GM18868 (cell line): ENCODE results near the gene TYK2.

Experiments
- ATAC-seq: cut with Tn5 transposase; IDR thresholded peaks from one replicate; pipeline ENCODE4 v1.9.1; 2021; ENCODE audit warnings: mild to moderate bottlenecking, moderate library complexity; ENCODE audit not compliant: unreplicated experiment

The TYK2 gene

DNA sequence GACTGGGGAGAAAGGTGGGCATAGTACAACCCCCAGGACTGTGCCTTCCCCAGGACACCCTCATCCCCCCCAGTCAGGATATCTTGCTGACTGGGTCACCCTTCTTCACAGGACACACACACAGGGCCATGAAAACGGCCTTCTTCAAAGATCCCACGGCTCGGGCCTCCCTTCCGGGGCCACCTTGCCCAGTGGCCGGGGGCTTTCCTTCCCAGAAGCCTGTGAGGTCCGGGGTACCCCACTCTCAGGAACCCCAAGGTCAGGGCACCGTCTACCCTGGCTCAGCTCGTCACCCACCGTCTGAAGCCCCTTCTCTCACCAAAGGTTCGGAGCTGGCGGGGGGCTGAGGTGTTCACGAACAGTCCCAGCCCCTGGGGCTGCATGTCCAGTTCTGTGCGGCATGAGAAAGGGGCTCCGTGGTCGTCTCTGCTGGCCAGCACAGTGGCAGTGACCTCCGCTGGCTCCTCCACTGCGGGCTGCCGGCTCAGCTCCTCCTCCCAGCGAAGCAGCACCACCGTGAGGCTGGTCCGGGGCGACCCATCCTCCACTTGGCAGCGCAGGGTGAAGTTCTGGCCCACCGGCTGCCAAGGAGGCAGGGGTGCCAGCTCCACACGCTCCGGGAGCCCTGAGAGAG is 44.9 kb downstream of the TYK2 start:
- no peak for ATAC-seq

- ATAC-seq: no peak
These were observed 45.6 kb downstream of the TYK2 start for GRCh38 chr19:10334588-10335351.

DNA sequence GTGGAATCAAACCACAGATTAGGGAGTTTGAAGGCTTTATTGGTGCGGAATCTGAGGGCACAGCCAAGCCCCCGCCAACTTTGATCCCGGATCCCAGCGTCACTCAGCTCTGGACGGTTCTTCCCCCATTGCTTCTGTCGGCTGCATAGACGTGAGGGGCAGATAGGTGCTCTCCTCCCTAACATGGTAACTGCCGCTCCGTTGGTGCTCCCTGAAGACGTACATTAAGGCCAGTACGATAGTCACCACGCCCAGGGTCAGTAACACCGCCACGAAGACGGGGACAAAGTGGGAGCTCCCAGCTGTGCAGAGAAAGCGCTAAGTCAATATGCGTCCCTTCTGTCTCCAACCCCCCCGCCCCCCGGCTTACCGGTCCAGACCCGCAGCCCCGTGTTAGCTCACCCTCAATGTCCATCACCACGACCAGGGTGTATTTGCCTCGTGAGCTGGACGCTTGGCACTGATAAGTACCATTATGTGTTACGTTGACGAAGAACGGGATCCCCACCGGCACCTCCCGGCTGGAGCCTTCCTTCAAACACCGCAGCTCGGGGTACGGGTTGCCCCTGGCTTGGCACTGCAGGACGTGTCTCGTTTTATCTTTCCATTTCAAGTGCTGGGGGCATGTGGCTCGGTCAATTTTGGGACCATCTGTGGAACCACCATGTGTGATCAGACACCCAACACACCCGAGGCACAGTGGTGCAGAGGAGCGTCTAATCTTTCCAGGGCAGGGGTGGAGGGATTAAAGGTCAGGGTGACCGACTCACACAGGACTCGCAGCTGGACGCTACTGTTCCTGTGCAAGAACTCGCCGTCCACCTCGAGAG is 46.4 kb downstream of the TYK2 start:
- ATAC-seq: no peak

DNA sequence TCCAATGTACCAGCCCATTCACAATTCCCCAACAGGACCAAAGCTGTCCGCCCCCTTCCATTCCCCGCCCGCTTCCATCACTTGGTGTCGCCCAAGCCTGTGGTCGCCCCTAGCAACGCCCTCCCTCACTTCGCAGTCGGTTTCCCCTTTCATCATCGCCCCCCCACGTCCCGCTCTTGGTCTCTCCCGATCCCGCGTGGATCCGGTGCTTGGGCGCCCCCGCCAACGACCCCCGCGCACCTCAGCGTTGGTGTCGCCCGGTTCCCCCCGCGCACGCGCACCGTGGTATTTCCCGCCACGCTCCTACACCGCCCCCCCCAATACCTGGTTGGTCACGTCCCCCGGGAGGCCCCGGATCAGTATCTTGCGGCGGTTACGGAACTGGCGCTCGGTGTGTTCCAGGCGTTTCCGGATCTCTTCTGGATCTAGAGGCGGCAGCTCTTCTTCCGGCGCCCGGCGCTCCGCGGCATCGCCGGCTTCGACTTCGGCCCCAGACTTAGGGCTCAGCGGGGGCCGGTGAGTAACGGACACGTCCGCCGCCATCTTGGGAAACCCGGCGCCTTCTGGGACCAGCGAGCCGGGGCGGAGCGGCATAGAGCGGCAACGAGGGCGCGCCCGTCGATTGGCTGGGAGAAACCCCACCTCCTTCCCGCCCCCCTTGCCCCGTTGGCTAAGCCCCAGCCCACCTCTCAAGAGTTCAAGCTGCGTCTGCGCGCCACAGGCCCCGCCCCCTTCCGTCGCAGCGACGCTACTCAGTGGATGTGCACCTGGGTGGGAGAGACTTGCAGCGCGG is 47.2 kb downstream of the TYK2 start, which contains the start of gene RAVER1:
TSS of gene RAVER1 (minus strand) at position 565 of the 793 bp plus-strand sequence. CDS start at position 543, 22 bp downstream.
- peak; percentile 87 for ATAC-seq

DNA sequence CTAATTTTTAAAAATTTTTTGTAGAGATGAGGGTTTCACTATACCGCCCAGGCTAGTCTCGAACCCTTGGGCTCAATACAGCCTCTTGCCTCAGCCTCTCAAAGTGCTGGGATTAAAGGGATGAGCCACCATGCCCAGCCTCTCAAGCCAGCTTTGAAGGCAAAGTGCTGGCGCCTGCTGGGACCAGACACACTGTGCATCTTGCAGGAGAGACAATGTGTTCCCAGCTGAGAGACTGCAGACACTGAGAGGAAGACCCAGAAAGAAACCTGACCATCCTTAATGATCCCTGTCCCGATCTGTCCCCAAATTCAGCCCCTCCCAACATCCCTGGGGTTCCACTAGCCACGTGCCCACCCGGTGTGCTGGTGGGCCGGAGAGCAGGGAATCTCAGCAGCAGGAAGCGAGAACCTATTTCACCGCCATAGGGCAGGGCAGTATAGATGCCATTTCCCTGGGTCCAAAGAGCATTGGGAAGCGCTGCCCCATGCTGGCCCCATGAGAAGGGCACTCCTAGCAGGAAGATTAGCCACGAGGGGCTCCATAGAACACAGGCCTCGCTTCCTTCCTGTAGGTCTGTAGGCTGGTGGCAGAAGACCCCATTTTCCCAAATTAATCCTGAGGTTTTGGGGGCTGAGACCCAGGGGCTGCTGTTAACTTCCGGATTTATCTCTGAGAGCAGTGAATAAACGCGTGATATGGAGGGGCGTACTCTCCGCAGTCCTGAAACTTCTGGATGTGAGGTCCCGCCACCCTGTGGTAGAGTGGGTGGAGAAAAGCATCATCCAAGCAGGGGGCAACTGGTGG is 48.0 kb downstream of the TYK2 start:
- no peak for ATAC-seq

DNA sequence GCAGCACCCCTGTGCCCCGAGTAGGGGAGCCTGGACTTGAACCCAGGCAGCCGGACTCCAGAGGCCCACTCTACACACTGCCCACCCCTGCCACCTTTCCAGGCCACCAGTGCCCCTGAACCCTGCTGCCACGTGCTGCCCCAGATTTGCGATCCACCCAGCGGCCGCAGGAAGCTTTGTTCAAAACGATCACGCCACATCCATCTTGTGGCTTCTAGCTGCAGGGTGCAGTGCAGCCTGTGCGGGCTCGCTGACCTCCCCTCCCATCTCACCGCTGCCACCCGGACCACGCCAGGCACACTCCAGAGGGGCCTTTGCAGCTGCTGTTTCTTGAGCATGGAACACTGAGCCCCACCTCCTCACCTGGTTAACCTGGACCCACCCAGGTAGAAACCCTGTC is 50.8 kb downstream of the TYK2 start:
- ATAC-seq: no peak

DNA sequence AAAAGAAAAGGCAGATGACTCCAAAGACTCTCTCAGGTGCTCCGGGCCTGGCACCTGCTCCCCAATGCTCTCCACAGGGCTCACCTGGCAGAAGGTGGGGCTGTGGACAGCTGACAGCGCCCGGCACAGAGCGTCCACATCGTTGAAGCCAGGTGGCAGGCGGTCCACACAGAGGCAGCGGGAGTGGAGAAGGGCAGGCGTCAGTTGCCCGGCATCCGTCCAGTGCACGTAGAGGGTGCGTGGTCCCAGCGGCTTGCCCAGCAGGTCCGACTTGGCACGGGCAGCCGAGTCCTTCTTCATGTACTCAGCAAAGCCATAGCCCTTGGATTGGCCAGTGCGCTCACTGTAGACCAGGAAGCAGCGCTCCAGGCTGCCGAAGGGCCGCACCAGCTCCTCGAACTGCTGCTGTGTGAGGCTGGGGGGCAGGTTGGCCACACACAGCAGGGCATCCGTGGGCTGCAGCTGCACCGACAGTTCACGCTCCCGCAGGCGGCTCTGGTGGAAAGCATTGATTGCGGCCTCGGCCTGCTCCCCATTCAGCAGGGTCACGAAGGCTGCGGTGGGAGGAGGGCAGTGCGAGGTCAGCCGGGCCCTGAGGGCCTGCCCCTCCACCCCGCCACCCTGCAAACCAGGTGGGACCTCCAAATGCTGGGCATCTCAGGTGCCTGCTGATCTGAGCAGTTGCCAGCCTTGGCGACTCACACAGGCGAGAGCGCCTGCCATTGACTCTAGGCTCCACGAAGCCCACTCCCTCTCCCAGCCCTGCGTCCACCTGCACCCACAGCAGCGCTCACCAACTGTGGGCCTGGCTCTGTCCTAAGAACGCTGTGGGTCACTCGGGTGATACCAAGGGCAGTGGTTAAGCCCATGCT is 51.6 kb downstream of the TYK2 start:
- ATAC-seq: no peak

DNA sequence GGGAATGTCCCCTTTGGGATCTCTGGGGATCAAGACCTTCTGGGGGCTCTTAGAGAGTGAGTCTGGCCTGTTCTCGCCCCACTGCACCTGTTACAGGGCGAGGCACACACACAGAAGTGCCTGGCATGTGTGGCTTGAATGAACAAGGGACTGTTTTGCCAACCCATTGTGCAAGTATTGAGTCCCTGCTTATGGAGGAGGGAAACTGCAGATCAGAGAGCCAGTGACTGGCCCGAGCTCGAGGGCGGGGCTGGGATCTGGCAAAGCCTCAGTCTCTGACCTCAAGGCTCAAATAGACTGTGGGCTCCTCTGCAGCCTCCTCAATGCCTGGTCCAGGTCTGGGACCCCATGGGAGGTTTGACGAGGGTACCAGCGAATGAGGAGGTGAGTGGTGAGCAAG is 52.6 kb downstream of the TYK2 start:
- ATAC-seq: no peak

GRCh38 chr19:10325732-10326131 is 54.6 kb downstream of the TYK2 start:
- ATAC-seq: no peak

- ATAC-seq: no peak
These were observed 58.2 kb downstream of the TYK2 start for GRCh38 chr19:10321874-10322835.

GRCh38 chr19:10321417-10321797 is 59.0 kb downstream of the TYK2 start:
- no peak for ATAC-seq

- no peak for ATAC-seq
These were observed 59.6 kb downstream of the TYK2 start for GRCh38 chr19:10320602-10321416.

DNA sequence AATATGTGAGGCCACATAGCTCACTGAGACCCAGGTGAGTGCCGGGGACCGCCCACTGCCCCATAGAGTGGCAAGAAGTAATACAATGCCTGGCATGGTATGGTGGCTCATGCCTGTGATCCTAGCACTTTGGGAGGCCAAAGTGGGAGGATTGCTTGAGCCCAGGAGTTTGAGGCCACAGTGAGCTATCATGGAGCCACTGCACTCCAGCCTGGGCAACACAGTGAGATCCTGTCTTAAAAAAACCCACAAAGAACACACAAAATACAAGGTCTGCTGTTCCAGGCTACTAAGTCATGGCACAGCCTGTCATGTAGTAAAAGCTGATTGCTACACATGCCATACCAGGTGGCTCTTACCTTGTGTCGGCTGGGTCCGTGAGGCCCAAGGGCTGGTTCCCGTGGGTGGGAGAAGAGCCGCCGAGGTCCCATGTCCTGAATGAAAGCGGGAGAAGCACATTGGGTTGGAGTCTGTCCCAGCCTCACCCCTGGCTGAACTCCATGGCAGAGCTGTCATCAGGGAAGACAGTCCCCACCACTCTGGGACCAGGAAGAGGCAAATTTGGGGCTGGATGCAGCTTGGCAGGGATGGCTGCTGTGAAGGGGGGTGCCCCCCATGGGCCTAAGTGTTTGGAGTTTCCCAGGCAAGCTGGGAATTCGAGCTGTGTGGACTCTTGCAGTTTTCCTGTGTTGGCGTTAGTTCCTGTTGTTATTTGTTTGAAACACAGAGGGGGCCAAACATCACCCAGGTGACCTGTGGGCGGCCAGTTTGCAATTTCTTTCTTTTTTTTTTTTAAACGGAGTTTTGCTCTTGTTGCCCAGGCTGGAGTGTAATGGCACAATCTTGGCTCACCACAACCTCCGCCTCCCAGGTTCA is 61.3 kb downstream of the TYK2 start:
- ATAC-seq: no peak

- ATAC-seq: no peak
These were observed 62.4 kb downstream of the TYK2 start for GRCh38 chr19:10317857-10318462.

GRCh38 chr19:10317045-10317856 is 63.1 kb downstream of the TYK2 start:
- no peak for ATAC-seq
